HL-60 (cell line): ENCODE results near the gene INSIG1.

ENCODE experiments used
- DNase-seq, 2 experiments: peaks; one replicate each; pipeline ENCODE4 v3.0.0-alpha.2; 2010 to 2020; ENCODE audit warnings: low read depth in 1 of 2, low spot score in 1 of 2
- H3K27ac ChIP-seq: fragments of 250-450 bp; sonication (Bioruptor Pico); replicated peaks from 2 replicates; pipeline ENCODE4 v1.5.1; 2020; ENCODE audit warnings: mild to moderate bottlenecking, moderate library complexity
- H3K27me3 ChIP-seq: fragments of 250-450 bp; sonication (Bioruptor Pico); 2 replicates; pipeline ENCODE4 v1.5.1; 2021; ENCODE audit warnings: mild to moderate bottlenecking, moderate library complexity; ENCODE audit not compliant: insufficient read depth, poor library complexity, severe bottlenecking
- H3K4me3 ChIP-seq: replicated peaks from 2 replicates; pipeline ENCODE4 v1.5.1; 2011; ENCODE audit warnings: mild to moderate bottlenecking, control low read depth, low read length; ENCODE audit not compliant: insufficient read depth
- CTCF ChIP-seq: IDR thresholded peaks from one replicate; pipeline ENCODE4 v1.5.1; 2011; ENCODE audit warnings: low read length, control low read depth, inconsistent platforms; ENCODE audit not compliant: insufficient read depth
- GABPA ChIP-seq: IDR thresholded peaks from 2 replicates; pipeline ENCODE4 v1.6.1; 2012; ENCODE audit warnings: low read depth
- POLR2AphosphoS5 ChIP-seq: IDR thresholded peaks from 2 replicates; pipeline ENCODE4 v1.6.1; 2012; ENCODE audit warnings: low read depth
- SPI1 ChIP-seq: IDR thresholded peaks from 2 replicates; pipeline ENCODE4 v1.6.1; 2012; ENCODE audit warnings: low read depth, mild to moderate bottlenecking, borderline replicate concordance
- TF ChIP-seq, protein P1 (sequence below): IDR thresholded peaks from 2 replicates; pipeline ENCODE4 v1.6.1; 2012; ENCODE audit warnings: low read depth; ENCODE audit not compliant: insufficient replicate concordance

INSIG1 gene

GRCh38 chr7:155267436-155267835 lies 30.2 kb upstream of the INSIG1 start:
- DNase-seq: no peak
- Histone ChIP-seq H3K4me3 (no peak overlapping the region), H3K27ac (no peak overlapping the region), H3K27me3 (no peaks in the 10 kb centered on the region)
- TF ChIP-seq CTCF: no peak
- no peak for TF ChIP-seq GABPA

DNA sequence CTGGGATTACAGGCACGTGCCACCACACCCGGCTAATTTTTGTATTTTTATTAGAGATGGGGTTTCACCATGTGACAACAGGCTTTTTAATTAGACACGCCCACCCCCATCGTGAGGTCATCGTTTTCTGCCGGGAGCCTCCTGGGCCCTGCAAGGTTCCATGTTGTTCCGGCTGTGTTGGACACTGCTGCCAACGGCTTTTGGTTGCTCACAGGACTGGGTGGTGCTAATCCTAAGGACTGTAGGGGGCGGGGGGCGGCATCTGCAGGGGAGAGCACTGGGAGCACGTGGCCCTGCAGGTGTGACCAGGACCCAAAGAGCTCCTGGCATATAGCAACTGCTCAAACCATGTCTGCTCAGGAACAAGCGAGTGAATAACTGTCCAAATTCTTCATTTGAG lies 29.5 kb upstream of the INSIG1 start:
- DNase-seq: no peak
- Histone ChIP-seq H3K27ac (no peak overlapping the region), H3K27me3 (no peaks in the 10 kb centered on the region), H3K4me3 (no peak overlapping the region)
- TF ChIP-seq POLR2AphosphoS5 (no peak), GABPA (no peak), SPI1 (no peak), CTCF (no peak)
- TF ChIP-seq, protein P1, sequence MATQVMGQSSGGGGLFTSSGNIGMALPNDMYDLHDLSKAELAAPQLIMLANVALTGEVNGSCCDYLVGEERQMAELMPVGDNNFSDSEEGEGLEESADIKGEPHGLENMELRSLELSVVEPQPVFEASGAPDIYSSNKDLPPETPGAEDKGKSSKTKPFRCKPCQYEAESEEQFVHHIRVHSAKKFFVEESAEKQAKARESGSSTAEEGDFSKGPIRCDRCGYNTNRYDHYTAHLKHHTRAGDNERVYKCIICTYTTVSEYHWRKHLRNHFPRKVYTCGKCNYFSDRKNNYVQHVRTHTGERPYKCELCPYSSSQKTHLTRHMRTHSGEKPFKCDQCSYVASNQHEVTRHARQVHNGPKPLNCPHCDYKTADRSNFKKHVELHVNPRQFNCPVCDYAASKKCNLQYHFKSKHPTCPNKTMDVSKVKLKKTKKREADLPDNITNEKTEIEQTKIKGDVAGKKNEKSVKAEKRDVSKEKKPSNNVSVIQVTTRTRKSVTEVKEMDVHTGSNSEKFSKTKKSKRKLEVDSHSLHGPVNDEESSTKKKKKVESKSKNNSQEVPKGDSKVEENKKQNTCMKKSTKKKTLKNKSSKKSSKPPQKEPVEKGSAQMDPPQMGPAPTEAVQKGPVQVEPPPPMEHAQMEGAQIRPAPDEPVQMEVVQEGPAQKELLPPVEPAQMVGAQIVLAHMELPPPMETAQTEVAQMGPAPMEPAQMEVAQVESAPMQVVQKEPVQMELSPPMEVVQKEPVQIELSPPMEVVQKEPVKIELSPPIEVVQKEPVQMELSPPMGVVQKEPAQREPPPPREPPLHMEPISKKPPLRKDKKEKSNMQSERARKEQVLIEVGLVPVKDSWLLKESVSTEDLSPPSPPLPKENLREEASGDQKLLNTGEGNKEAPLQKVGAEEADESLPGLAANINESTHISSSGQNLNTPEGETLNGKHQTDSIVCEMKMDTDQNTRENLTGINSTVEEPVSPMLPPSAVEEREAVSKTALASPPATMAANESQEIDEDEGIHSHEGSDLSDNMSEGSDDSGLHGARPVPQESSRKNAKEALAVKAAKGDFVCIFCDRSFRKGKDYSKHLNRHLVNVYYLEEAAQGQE: no peak

- no peak overlapping the region for H3K4me3 ChIP-seq
- no peak for DNase-seq
- TF ChIP-seq CTCF (no peak), POLR2AphosphoS5 (no peak), SPI1 (no peak), GABPA (no peak)
- TF ChIP-seq, protein P1: no peak
- H3K27me3 ChIP-seq: no peaks in the 10 kb centered on the region
- no peak overlapping the region for H3K27ac ChIP-seq
Measured at GRCh38 chr7:155268921-155269650, 28.6 kb upstream of the INSIG1 start.
